ENCODE data around the gene KLHL3.

Gene KLHL3

DNA sequence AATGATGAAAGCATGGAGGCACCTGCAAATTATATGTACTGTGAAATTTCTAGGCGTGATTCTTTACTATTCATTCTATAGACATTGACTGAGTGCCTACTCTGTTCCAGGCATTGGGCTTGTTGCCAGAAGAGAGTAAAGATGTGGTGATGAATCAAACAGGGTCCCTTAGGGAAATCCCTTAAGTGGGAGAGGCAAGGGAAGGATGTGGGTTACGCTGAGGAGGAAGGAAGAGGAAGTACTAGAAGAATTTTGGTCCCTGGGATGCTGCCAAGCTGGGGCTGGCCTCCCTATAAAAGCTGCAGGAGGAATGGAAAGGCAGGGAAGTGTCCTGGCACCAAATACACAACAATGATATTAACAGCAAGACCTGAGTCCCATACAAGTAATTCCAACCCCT lies 160.0 kb downstream of the KLHL3 start:
- no peak for DNase-seq (ENCODE audit: low read depth)

DNA sequence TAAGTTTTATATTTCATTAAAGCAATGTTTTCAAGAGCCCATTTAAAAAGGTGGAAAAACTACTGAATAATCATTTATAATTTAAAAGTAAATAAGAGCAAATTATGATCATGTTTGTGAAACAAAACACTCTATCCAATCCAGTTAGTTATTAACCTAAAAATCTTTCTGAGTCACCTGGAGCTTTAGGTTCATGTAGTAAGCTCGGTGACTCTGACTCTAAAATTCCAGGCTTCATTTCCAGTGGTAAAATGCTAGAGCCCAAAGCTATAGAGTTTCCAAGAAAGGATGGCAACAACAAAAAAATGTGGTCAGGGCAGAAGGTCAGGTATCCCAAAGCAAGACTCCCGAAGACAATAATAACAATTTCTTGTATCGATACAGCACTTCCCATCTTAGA lies 160.7 kb downstream of the KLHL3 start:
- no peak for DNase-seq (ENCODE audit: low read depth)

DNA sequence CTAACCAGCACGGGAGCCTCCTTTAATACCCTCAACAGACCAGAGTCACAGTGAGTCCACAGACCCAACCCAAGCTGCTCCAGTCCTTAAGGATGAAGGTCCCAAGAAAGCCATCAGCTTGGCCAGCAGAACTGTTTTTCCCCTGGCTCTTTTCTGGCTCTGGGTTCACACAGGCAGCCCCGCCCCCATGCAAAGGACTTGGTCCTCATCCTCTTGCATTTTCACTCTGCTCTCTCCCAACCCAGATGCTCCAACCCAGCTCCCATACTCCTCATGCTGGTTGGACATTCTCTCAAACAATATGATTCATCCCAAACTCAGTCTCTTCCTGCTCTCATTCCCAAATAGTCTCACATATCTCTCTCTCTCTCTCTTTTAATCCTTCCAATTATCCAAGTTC lies 162.5 kb downstream of the KLHL3 start:
- DNase-seq (ENCODE audit: low read depth), result no peak

DNA sequence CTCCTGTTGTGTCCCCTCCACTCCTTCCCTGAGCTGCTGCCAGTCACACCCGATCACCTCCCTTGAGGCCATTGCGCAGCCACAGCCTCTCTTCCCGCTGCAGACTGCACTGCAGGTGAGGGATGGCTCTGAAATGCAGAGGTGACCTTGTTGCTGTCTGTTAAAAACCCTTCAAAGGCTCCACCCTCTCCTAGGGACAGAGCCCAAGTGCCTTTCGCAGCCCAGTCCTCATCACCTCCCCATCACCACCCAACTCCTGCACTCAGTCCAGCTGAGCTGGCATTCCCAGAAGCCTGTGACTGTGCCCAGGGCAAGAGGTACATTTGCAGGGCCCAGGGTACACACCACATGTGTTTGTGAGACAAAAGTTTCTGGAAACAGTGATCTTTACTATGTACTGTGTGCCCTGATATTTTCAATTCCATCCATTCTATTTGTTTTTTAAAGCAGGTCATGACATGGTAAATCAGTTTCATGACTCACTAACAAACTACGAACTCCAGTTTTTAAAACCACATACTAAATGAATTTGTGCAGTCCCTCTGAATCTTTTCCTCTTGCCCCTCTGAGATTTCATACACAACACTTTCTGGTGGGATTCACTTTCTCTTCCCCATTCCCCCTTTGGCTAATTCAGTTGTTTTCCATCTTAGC lies 163.7 kb downstream of the KLHL3 start:
- no peak for DNase-seq (ENCODE audit: low read depth)

DNA sequence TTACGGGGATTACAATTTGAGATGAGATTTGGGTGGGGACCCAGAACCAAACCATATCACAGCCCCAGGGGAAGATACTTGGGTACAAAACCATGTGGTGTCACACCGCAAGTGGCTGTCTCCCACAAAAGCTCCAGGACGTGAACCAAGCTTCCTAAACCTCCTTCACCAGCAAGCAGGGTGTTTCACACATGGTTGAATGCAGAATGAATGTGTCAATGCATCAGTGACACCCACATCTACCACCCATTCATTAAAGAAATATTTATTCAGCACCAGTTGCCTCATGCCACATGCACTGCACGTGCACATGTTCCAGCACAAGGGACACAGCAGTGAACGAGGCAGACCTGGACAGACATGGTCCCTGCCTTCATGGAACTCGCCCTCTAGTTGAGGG lies 165.8 kb downstream of the KLHL3 start:
- DNase-seq (ENCODE audit: low read depth), result no peak

All from stimulated activated CD8-positive, alpha-beta memory T cell treated with anti-CD3 and anti-CD28 coated beads, Interleukin-4, amount 100 ng/mL, for 24 hours (primary cell).